ENCODE measurements around the gene TMC3. TPM values are rescaled to one million over a fixed set of nuclear protein-coding genes. Genes with fewer than 3 reads are reported as not detected.
"Not testable (repeated sequence)": the region's sequence is repeated elsewhere in the genome, so short reads cannot be mapped to it uniquely, and the experiment has no call there.

TMC3 gene
- total RNA-seq (2014; rRNA removed; shearing (Covaris generic)): 0.06 TPM in 1 of 2 replicates, not detected in the other

DNA sequence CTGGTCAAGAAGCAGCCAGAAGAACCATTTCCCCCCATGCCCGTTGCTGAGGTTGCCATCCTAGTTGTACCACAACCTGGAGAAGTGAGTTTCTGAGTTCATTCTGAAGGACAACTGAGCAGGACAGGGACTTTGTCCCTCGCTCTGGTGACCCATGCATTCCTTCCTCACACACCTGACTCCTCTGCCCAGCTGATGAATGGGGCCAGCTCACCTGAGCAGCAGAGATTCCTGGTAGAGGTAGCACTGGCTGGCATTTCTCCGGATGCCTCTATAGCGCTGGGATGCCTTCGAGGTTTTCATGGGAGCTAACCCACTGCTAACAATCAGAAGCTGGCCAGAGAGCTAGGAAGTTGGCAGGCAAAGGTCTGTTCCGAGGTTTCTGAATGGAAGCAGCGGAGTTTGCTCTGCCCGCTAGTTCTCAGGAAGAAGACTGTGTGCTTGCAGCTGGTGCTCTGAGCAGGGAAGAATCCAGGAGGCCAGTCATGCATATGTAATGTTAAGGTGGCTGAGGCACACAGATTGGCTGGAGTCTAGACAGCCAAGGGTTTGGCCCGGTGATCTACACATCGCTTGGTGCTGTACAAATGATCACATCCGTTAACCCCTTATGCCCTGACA lies at the start of gene TMC3:
TMC3 (minus strand) TSS at position 439 of the 621 bp plus-strand sequence; CDS start at position 303, 136 bp downstream.
- Histone ChIP-seq H3K36me3 (no peaks in the 10 kb centered on the region), H3K27me3 (0 out of 2 replicates have a peak, but pooled peaks cover 3% of the 10 kb centered on the region), H3K4me3 (no peak within 1 kb of the TSS), H3K4me1 (no peaks in the 10 kb centered on the region), H3K27ac (no peak within 1 kb of the TSS), H3K9me3 (replicated peaks) (no peaks in the 10 kb centered on the region)
- DNase-seq: no peak

DNA sequence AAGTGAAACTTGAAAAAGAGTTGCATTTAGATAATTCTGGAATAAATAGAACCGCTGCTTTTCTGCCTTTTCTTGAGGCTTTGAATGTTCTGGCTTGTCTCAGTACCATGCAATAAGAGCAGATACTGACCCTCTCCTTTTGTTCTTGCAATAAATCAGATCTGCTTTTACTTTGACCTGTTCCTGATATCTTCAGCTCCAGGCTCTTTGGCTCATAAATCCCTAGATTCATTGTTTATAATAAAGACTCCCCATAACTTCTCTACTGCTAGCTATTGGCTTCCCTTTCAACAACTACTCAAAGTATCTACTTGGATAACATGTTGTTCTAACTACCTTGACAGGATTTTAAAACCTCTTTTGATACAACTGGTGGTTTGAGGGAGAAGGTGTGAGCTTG lies 47.4 kb upstream of the TMC3 start:
- Histone ChIP-seq H3K4me1 (peaks cover 13% of the 10 kb centered on the region), H3K27me3 (no peaks in the 10 kb centered on the region), H3K27ac (no peak overlapping the region), H3K9me3 (replicated peaks) (no peaks in the 10 kb centered on the region), H3K36me3 (no peaks in the 10 kb centered on the region), H3K4me3 (no peak overlapping the region)
- DNase-seq: no peak

DNA sequence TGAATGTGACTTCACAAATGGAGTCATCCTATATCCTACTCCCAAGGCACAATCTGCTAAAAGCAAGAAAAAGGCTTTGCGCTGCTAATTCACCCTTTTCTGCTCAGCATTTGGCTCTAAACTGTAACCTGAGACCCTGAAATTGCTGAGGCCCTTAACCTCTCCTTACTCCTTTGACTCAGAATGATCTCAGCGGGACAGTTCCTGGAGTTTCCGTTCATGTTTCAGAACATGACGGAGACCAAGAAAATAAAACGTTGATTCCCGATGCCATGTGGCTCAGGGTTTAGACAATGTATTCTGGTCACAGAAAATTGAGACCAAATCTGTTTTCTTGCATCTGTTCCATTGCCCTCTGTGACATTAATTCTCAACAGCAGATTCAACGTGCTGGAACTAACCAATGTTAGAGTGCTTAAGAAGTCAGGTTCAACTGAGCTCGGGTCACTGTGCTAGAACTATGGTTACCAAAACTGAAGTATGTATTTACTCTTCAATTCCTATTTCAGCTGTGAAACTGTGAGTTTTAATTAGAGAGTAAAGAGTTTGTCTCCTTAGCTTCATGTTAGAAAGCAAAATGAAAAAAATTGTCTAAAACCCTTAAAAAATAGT lies 45.4 kb upstream of the TMC3 start:
- Histone ChIP-seq H3K9me3 (replicated peaks) (no peaks in the 10 kb centered on the region), H3K4me1 (peaks cover 13% of the 10 kb centered on the region), H3K27ac (peak overlapping the region; percentile 90), H3K4me3 (peak overlapping the region; percentile 48), H3K27me3 (no peaks in the 10 kb centered on the region), H3K36me3 (no peaks in the 10 kb centered on the region)
- peak; percentile 84 to 94 for DNase-seq

DNA sequence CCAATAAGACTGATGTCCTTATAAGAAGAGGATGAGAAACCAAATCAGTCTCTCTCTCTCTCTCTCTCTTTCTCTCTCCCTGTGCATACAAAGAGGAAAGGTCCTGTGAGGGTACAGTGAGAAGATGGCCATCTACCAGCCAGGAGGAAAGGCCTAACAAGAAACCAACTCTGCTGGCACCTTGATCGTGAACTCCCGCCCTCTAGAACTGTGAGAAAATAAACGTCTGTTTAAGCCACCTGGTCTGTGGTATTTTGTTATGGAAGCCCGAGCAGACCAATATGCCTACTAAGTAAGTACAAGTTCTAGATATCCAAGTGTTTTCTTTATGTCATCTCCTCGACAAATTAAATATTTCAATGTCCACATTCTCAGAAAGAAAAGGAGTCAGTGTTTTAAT lies 44.9 kb upstream of the TMC3 start:
- peak; percentile 44 to 68 for DNase-seq
- Histone ChIP-seq H3K27me3 (no peaks in the 10 kb centered on the region), H3K36me3 (no peaks in the 10 kb centered on the region), H3K9me3 (replicated peaks) (no peaks in the 10 kb centered on the region), H3K4me1 (peaks cover 13% of the 10 kb centered on the region), H3K4me3 (peak overlapping the region; percentile 48), H3K27ac (peak overlapping the region; percentile 90)

DNA sequence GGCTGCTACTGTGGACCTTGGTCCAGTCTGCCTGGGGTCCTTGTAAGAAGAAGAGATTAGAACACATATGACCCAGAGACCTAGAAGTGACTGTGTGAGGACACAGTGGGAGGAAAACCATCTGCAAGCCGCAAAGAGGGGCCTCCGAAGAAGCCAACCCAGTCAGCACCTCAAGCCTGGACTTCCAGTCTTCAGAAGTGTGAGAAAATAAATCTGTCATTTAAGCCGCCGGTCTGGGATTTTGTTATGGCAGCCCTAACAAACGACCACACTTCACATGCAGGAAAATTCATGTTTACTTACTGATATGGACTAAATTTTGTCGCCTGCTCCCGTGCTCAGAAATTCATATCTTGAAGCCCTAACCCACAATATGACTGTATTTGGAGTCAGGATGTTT lies 44.4 kb upstream of the TMC3 start:
- H3K4me3 ChIP-seq: peak overlapping the region; percentile 48
- H3K9me3 ChIP-seq (replicated peaks): no peaks in the 10 kb centered on the region
- peak; percentile 21 to 43 for DNase-seq
- peaks cover 13% of the 10 kb centered on the region for H3K4me1 ChIP-seq
- no peaks in the 10 kb centered on the region for H3K27me3 ChIP-seq
- no peaks in the 10 kb centered on the region for H3K36me3 ChIP-seq
- H3K27ac ChIP-seq: peak overlapping the region; percentile 90

DNA sequence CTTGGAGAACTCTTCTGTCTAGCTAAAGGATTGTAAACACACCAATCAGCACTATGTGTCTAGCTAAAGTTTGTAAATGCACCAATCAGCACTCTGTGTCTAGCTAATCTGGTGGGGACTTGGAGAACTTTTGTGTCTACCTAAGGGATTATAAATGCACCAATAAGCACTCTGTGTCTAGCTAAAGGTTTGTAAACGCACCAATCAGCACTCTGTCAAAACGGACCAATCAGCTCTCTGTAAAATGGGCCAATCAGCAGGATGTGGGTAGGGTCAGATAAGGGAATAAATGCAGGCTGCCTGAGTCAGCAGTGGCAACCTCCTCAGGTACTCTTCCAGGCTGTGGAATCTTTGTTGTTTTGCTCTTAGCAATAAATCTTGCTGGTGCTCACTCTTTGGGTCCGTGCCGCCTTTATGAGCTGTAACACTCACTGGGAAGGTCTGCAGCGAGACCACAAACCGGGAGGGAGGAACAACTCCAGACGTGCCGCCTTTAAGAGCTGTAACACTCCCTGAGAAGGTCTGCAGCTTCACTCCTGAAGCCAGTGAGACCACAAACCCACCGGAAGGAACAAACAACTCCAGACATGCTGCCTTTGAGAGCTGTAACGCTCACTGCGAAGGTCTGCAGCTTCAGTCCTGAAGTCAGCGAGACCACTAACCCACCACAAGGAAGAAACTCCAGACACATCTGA lies 40.4 kb upstream of the TMC3 start:
- not testable (repeated sequence) for H3K36me3 ChIP-seq; H3K4me3 ChIP-seq; H3K9me3 ChIP-seq (replicated peaks); H3K27me3 ChIP-seq; H3K27ac ChIP-seq; H3K4me1 ChIP-seq; DNase-seq

DNA sequence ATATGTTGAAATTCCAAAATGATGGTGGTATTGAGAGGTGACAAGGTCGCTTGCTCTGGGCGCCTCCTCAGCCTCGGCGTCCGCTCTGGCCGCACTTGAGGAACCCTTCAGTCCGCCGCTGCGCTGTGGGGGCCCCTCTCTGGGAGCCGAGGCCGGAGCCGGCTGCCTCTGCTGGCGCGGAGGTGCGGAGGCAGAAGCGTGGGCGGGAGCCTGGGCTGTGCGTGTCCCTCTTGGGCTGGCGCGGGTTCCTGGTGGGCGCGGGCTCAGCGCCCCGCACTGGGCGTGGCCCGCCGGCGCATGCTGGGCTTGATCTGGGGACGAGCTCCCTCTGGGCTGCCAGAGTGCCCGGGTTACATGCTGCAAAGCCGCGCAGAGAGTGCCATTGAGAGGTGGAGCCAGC lies 39.8 kb upstream of the TMC3 start:
- H3K27me3 ChIP-seq: no peaks in the 10 kb centered on the region
- no peak for DNase-seq

DNA sequence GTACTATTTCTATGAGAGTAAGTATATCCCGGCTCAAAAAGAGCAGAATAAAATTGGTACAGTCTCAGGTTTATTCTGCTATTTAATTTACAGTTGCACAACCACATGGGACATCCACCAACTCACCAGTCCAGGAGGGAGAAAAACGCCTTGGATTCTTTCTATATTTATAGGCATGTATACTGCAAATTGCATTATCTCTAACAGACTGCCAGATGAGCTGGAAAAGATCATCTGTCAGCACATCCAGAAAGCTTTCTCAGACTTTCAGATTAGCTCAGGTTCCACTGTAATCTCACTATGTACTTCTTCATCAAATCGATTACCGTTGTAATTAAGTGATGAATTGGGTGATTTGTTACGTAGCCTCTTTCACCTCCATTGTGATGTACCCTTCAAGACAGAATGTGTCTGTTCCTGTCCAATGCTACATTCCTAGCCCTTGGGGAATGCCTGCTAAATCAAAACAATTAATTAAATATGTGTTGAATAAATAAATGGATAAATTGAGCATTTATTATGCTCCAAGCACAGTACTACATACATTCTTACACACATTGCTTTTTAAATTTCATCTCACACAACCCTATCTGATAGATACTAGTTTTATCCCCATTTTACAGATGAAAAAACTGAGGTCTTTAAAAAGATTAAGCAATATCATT lies 38.1 kb upstream of the TMC3 start:
- no peaks in the 10 kb centered on the region for H3K4me1 ChIP-seq
- H3K36me3 ChIP-seq: no peaks in the 10 kb centered on the region
- H3K27ac ChIP-seq: no peak overlapping the region
- no peaks in the 10 kb centered on the region for H3K9me3 ChIP-seq (replicated peaks)
- H3K27me3 ChIP-seq: no peaks in the 10 kb centered on the region
- H3K4me3 ChIP-seq: no peak overlapping the region
- no peak for DNase-seq

More for the DNA sequence above, 39.8 kb upstream of the TMC3 start:
- no peak overlapping the region for H3K4me3 ChIP-seq
- no peaks in the 10 kb centered on the region for H3K36me3 ChIP-seq
- no peaks in the 10 kb centered on the region for H3K9me3 ChIP-seq (replicated peaks)
- no peak overlapping the region for H3K27ac ChIP-seq
- peaks cover 8% of the 10 kb centered on the region for H3K4me1 ChIP-seq

DNA sequence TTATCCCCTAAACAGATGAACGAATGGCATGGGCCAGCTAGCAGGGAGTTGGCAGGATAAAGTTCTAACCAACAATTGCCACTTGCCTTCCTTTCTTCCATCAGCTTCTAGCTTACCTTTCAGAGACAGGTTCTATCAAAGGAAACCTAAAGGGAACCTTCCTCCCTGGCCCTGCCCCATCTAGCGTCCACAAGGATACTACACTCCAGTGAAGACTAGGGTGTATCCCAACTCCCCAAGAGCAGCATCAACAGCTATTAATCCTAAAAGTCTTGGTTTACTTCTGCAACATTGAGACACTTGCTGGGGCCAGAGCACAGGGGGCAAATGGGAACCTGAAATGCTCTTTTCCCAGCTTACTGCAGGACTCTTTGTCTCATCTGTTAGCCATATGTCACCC lies 37.0 kb upstream of the TMC3 start:
- Histone ChIP-seq H3K9me3 (replicated peaks) (no peaks in the 10 kb centered on the region), H3K36me3 (no peaks in the 10 kb centered on the region), H3K27ac (no peak overlapping the region), H3K4me1 (no peaks in the 10 kb centered on the region), H3K4me3 (no peak overlapping the region), H3K27me3 (no peaks in the 10 kb centered on the region)
- no peak for DNase-seq

DNA sequence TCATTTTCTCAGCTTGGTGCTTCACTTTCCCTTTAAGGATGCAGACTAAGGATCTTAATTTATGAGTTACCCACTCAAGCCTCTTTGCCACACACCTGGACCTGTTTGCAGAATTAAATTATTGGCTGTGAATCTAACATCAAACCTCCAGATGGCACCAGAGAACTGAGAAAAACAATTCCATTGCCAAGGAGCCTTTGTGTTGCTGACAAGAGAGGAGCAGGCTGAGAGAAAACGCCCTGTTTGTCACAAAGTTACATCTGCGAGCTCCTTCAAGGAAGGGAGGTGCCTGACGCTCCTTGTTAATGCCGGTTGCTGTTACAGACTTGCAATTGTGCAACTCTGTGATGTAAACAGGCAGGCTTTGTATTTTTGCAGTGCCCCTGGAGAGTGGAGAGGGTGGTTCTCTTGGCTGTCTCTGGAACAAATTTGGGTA lies 36.3 kb upstream of the TMC3 start:
- peak; percentile 59 to 86 for DNase-seq
- H3K4me3 ChIP-seq: no peak overlapping the region
- no peaks in the 10 kb centered on the region for H3K4me1 ChIP-seq
- no peak overlapping the region for H3K27ac ChIP-seq
- no peaks in the 10 kb centered on the region for H3K9me3 ChIP-seq (replicated peaks)
- H3K36me3 ChIP-seq: no peaks in the 10 kb centered on the region
- H3K27me3 ChIP-seq: no peaks in the 10 kb centered on the region

DNA sequence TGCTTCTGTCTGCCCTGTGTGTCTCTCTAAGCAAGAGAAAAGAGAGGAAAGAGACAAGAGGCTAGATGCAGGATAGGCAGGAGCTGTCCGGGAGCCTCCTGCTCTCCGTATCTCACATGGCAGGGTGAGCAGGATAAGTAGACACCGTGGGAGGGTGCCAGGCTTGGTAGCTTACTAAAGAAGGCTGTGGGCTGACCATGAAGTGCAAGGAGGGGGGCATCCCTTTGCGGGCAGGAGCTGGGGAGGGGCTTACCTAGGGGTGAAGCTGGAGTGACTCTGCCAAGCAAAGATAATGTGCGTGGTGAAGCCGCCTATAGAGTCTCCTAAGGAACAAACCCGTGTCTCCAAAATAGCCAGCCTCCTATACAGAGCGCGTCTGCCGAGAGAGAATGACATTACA lies 33.7 kb upstream of the TMC3 start:
- no peaks in the 10 kb centered on the region for H3K9me3 ChIP-seq (replicated peaks)
- no peaks in the 10 kb centered on the region for H3K4me1 ChIP-seq
- no peak overlapping the region for H3K27ac ChIP-seq
- no peaks in the 10 kb centered on the region for H3K36me3 ChIP-seq
- no peak overlapping the region for H3K4me3 ChIP-seq
- no peak for DNase-seq
- no peaks in the 10 kb centered on the region for H3K27me3 ChIP-seq

DNA sequence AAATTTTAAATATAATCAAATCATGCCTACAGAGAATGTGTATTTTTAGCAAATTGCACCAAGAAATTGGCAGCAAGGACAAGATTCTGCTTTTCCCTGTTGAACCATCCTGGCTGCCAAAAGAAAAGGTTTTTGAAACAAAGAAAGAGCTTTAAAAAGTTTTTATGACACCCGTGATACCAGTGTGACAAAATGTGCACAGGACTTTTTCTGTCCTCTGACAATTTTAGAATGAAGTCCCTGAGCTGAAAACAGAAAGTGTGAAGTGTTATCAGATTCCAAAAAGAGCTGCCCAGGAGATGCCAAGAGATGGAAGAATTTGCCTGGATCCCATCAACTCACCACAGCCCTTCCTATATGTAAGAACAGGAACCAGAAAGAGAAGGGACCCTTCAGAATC lies 33.2 kb upstream of the TMC3 start:
- no peaks in the 10 kb centered on the region for H3K4me1 ChIP-seq
- H3K9me3 ChIP-seq (replicated peaks): no peaks in the 10 kb centered on the region
- no peaks in the 10 kb centered on the region for H3K27me3 ChIP-seq
- no peak for DNase-seq
- H3K36me3 ChIP-seq: no peaks in the 10 kb centered on the region
- no peak overlapping the region for H3K27ac ChIP-seq
- no peak overlapping the region for H3K4me3 ChIP-seq

DNA sequence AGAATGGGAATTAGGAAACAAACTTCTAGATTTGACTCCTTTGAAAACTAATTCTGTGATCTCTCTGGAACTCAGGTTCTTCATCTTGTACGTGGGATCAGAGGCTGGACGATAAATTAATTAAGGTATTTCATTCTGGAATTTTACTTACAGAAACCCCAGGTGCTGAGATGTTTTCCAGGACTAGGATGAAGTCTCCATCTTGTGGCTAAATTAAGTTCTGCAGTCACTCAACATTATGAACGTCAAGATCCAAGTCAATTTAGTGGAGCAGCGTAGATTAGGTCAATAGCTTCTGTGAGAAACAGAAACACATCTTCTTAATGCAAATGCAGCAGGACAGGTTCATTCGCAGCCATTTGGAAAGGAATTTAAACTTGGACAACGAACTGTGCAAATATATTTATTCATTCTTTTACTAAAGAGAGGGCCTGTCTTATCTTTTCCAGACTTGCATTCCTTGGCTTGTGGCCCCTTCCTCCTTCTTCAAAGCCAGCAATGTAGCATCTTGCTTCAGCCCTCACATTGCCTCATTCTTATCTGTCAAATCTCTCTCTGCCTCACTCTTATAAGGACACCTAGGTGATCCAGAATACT lies 26.7 kb upstream of the TMC3 start:
- H3K4me1 ChIP-seq: no peaks in the 10 kb centered on the region
- H3K9me3 ChIP-seq (replicated peaks): no peaks in the 10 kb centered on the region
- DNase-seq: peak in 1 of 2 experiments; percentile 63
- no peaks in the 10 kb centered on the region for H3K27me3 ChIP-seq
- H3K36me3 ChIP-seq: no peaks in the 10 kb centered on the region
- H3K27ac ChIP-seq: no peak overlapping the region
- H3K4me3 ChIP-seq: no peak overlapping the region

DNA sequence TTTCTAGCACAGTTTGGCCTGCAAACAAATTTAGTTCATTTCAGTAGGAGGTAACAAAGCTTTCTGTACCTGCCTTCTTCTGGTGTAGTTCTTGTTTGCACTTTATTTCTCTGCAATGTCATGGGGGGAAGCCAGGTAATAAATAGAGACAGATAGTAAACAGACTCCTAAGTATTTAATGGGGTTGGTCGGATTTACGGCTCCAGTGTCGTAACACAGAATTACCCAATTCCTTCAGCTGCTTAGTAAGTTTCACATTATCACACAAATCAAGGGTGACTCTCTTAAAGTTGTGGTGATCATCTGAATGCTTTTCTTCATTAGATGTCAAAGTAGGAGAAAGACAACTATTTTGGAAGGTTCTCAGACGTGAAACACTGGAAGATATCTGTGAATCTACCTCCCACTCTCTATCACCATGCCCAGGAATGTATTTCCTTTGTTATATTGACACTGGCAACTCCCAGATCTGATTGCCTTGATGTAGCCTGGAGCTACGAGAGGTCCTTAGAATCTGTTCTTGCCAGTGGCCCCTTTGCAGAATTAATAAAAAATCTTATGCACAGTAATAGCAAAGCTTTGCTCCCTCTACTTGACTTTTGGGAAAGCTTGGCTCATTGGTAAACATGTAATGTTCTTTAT lies 25.0 kb upstream of the TMC3 start:
- H3K4me1 ChIP-seq: no peaks in the 10 kb centered on the region
- H3K36me3 ChIP-seq: no peaks in the 10 kb centered on the region
- H3K9me3 ChIP-seq (replicated peaks): no peaks in the 10 kb centered on the region
- no peak overlapping the region for H3K27ac ChIP-seq
- no peak overlapping the region for H3K4me3 ChIP-seq
- DNase-seq: no peak
- no peaks in the 10 kb centered on the region for H3K27me3 ChIP-seq

Measured in SJCRH30 (cell line).